HG03108 (cell line): ENCODE results near the gene MYL12A.

Experiments
- ATAC-seq: cut with Tn5 transposase; IDR thresholded peaks from one replicate; pipeline ENCODE4 v1.9.1; 2021; ENCODE audit warnings: moderate library complexity; ENCODE audit not compliant: unreplicated experiment

MYL12A gene

GRCh38 chr18:3281456-3282400, 34.1 kb downstream of the MYL12A start:
- no peak for ATAC-seq

- ATAC-seq, result no peak
These were observed 35.8 kb downstream of the MYL12A start for GRCh38 chr18:3283253-3283863.

GRCh38 chr18:3283908-3284307, 36.3 kb downstream of the MYL12A start:
- no peak for ATAC-seq

GRCh38 chr18:3284501-3284900, 36.9 kb downstream of the MYL12A start:
- ATAC-seq, result no peak

- no peak for ATAC-seq
These were observed 38.6 kb downstream of the MYL12A start for GRCh38 chr18:3286159-3286558.

GRCh38 chr18:3293196-3293951, 45.8 kb downstream of the MYL12A start:
- no peak for ATAC-seq

- ATAC-seq, result no peak
These were observed 47.0 kb downstream of the MYL12A start for GRCh38 chr18:3294435-3295080.

- peak; percentile 97 for ATAC-seq
These were observed 49.7 kb downstream of the MYL12A start for GRCh38 chr18:3297025-3297984.

- no peak for ATAC-seq
These were observed 57.2 kb downstream of the MYL12A start for GRCh38 chr18:3304832-3305231.

GRCh38 chr18:3305354-3305762, 57.8 kb downstream of the MYL12A start:
- ATAC-seq, result no peak
